Fibroblast of the aortic adventitia (primary cell): Measurements from ENCODE around the gene SLITRK3. TPM values are rescaled to one million over a fixed set of nuclear protein-coding genes. Genes with fewer than 3 reads are reported as not detected.

Experiments
- DNase-seq: peaks from one replicate; pipeline ENCODE4 v3.0.0-alpha.2; 2010; ENCODE audit warnings: low read depth
- H3K4me3 ChIP-seq: 2 replicates; pipeline ENCODE4 v1.5.1; 2011; ENCODE audit warnings: low read depth, mild to moderate bottlenecking, control low read depth, low read length, moderate library complexity
- total RNA-seq: library from RNA; depleted of rRNA; stranded (reverse); fragments of >200 nt; gene quantifications from 2 replicates; pipeline ENCODE4 v1.2.3, GENCODE V29; 2012; ENCODE audit warnings: low replicate concordance
- TF ChIP-seq, protein P1 (sequence below): IDR thresholded peaks from 2 replicates; pipeline ENCODE4 v1.5.1; 2011; ENCODE audit warnings: mild to moderate bottlenecking, low read length, control low read depth, inconsistent platforms; ENCODE audit not compliant: insufficient read depth

The SLITRK3 gene
- not detected in 2 replicates for total RNA-seq

DNA sequence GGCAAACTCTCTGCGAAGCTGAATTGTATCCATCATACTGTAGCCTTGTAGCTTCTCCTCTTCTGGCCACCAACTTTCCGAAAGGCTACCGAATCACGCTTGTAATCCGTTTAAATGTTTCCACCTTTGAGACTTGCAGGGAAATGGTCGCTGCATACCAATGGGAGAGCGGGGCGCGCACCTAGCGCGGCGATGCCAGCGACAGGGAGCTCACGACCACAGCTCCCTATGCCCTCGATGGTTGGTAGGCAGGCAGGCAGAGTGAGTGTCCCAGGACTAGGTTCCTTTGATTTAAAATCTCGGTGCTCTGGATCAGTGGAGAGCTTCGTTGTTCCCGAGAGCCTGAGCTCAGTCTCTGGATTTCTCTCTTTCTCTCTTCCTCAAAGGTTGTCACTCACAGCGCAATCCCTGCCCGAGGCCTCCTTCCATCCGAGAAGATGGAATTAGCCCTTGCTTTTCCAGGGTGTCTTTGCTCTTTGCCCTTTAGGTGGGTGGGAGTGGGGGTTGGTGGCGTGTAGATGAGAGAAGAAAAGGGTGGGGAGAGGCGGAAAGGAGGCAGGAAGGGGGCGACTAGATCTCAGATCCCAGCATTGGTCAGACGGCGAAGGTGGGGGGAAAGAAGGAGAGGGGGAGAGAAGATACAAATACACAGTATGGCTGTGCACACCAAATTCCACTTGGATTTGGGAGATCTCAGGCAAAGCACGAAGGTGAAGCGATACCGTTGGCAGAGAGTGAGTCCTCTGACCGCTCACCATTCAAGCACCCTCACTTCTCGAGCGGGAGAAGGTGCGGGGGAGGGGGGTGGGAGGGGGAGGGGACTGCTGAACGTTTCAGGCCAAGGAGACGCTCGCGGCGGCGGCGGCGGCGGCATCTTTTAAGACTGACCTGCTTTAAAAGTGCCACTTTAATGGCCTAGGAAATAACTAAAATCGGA, at the start of gene SLITRK3:
Gene SLITRK3, minus strand, starts transcription at position 745 of the 937 bp plus-strand sequence. CDS start 5,554 bp downstream, outside the sequence.
- H3K4me3 ChIP-seq = peak within 1 kb of the TSS; percentile 48
- TF ChIP-seq, protein P1, sequence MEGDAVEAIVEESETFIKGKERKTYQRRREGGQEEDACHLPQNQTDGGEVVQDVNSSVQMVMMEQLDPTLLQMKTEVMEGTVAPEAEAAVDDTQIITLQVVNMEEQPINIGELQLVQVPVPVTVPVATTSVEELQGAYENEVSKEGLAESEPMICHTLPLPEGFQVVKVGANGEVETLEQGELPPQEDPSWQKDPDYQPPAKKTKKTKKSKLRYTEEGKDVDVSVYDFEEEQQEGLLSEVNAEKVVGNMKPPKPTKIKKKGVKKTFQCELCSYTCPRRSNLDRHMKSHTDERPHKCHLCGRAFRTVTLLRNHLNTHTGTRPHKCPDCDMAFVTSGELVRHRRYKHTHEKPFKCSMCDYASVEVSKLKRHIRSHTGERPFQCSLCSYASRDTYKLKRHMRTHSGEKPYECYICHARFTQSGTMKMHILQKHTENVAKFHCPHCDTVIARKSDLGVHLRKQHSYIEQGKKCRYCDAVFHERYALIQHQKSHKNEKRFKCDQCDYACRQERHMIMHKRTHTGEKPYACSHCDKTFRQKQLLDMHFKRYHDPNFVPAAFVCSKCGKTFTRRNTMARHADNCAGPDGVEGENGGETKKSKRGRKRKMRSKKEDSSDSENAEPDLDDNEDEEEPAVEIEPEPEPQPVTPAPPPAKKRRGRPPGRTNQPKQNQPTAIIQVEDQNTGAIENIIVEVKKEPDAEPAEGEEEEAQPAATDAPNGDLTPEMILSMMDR = no peak

DNA sequence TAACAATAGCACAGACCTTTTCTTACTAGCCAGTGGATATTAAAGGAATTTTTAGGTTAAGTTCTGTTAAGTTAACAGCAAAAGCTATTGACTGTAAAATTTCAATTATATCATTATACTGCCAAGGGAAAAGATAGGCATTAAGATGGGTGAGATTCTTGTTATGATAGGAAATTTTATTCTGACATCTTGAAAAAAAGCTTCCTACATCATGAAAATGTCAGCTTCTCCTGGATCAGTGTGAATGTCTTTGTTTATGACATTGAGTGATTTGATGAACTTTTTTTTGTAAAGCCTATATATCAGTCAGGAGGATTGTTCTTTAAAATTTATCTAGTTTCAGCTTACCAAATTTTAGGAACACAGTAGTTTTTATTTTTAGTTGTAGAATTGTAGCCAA, 47.4 kb upstream of the SLITRK3 start:
- DNase-seq = no peak
- TF ChIP-seq, protein P1 = no peak
- no peak overlapping the region for H3K4me3 ChIP-seq

More for the DNA sequence above, at the start of gene SLITRK3:
- no peak for DNase-seq

GRCh38 chr3:165233501-165234195, 37.5 kb upstream of the SLITRK3 start:
- TF ChIP-seq, protein P1 = no peak
- DNase-seq = peak; percentile 0
- no peak overlapping the region for H3K4me3 ChIP-seq

- no peak overlapping the region for H3K4me3 ChIP-seq
- DNase-seq = no peak
- TF ChIP-seq, protein P1 = no peak
Observed at GRCh38 chr3:165225604-165226003, 29.4 kb upstream of the SLITRK3 start.

DNA sequence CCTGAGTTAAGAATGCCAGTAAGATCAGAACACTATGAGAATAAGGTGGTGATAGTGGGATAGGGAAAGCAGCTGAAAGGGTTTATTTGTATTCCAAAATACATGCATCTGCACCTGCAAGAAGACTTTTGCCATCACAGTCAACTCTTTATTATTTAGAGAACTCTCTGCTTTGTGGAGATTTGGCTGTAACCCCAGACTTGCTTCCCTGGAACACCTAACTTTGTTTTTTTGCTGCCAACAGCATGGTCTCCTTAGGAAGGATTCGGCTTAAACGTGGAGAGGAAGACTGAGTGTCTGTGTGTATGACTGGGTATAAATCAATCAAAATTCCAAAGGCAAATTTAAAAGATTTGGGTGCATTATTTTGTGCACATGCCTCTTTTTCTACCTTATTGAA, 21.6 kb upstream of the SLITRK3 start:
- TF ChIP-seq, protein P1 = no peak
- H3K4me3 ChIP-seq = no peak overlapping the region
- no peak for DNase-seq

DNA sequence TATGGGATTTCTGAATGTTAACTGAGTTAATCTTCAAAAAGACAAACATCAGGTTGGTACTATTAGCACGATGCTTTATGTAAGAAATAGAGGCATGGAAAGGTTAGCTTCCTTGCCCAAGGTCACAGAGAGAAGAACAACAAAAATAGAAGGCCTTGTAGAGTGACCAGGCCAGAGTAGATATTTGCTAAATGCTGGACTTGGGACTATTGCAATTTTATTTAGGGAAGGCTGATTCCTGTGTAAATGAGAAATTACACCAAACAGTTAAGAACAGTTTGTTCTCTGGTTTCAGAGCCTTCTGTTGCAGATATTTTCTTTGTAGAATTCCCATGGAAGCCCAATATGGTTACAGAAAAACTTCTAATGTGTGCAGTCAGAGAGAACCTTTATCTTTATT, 16.4 kb upstream of the SLITRK3 start:
- DNase-seq = no peak
- TF ChIP-seq, protein P1 = no peak

More for the DNA sequence above, 16.4 kb upstream of the SLITRK3 start:
- H3K4me3 ChIP-seq = no peak overlapping the region
